ENCODE data around the gene RANBP3.
A peak's percentile ranks its signal among the peaks of the same experiment; 100 is the strongest.
"Not testable (repeated sequence)": the region's sequence is repeated elsewhere in the genome, so short reads cannot be mapped to it uniquely, and the experiment has no call there.

The RANBP3 gene

DNA sequence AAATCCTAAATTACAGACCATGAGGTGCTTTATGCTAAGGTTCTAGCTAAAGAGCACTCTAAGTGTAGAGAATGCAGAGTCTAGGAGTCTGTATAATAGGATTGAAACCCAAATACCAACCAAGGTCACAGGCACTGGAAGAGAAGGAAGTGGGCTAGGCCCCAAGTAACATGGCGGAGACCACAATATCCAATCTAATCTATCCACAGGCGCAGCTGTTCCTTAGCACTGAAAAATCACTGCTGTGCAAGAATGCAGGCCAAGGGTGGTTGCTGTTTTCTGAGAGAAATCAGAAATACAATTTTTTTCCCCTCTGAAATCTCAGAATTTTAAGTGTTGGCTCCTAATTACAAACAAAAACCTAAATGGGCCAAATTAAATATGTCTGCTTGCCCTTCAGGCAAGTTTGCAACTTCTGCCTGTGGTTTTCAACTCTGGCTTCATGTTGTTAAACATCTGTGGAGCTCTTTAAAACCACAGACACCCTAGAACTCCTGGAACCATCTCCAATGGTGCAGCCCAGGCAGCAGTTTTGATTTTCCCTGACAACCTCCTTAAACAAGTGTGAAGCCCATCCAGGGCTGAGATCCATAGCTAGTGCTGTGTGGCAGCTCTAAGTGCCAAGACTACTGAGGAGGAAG lies 6.1 kb downstream of the RANBP3 start:
- in situ Hi-C loops (cut with HindIII; ENCODE audit: low pct_ligation_motif_present, low pct_unique_long_range_greater_than_20kb, low sequenced_read_pairs): no loop called here
- DNase-seq: no peak

DNA sequence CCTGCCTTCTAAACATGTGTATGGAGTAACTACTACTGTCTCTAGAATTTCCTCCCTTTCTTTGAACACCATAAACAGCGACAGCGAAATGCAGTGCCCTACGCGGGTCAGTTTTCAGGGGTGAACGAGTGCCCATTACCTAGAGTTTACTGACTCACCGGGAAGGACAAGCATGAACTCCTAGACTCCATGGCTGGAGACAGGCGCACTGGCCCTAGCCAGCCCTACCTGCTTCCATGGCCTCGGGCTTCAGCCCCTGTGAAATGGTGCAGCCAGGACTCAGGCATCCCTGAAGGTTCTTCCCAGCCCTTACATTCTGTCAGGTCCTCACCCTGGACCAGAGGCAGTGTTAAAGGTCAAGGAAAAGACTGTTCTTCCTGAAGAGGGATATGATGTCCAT lies 8.5 kb downstream of the RANBP3 start:
- in situ Hi-C loops (cut with HindIII; ENCODE audit: low pct_ligation_motif_present, low pct_unique_long_range_greater_than_20kb, low sequenced_read_pairs): no loop called here
- DNase-seq: no peak

DNA sequence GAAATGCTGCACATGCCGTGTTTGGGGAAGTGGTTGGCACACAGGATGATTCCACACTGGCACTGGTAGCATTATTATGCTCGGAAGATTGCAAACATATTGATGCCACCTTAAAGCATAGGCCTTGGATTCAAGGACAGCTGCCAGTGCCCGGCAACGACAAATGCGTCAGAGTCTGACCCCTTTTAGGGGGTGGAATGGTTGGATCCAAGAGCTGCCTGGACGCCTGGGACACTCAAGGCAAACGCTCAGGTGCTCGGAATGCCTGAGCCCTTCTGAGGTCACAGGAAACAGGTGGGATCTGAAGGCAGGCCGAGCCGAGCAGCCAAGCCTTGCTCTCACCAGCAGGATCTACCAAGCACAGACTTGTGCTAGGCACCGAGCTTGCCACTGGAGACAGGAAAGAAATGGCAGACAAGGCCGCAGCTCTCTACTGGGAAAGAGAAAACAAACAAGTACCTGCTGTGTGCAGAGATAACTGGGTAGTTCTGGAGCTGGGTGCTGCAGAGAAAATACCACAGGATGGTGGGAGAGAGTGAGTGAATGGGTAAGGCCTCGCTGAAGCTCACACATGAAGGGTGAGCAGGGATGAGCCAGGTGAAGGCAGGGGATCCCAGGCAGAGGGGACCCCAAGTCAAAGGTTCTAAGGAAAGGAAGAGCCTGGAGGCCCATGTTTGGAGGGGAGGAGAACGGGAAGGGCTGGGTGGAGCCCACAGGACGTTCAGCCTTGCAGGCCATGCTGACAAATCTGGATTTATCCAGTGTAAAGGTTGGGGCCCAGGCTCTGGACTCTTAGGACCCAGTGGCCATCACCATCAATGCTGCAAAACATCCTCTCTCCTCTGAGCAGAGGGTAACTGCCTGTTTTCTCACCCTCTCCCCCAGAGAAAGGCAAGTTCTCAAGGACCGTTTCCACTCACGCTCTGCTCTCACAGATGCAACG lies 9.2 kb downstream of the RANBP3 start:
- DNase-seq: no peak
- in situ Hi-C loops (cut with HindIII; ENCODE audit: low pct_ligation_motif_present, low pct_unique_long_range_greater_than_20kb, low sequenced_read_pairs): no loop called here

DNA sequence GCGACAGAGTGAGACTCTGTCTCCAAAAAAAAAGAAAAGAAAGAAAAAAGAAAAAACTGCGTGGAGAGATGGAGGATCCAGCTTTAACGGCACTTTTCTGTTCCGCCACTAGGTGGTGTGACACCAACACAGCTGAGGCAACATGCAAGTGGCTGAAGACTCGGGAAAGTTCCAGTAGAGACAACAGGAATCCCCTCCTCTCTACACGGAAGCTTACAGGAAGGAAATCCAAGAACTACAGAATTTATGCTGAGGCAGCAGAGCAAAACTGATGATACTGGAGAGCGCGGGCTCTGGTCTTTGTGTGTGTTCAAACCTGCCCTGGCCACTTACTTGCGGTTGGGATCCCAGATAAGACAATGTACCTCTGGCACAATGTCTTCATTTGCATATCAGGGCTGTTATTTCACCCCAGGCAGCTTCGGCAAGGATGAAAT lies 9.9 kb downstream of the RANBP3 start:
- peak; percentile 64 for DNase-seq
- in situ Hi-C loops (cut with HindIII; ENCODE audit: low pct_ligation_motif_present, low pct_unique_long_range_greater_than_20kb, low sequenced_read_pairs): no loop called here

DNA sequence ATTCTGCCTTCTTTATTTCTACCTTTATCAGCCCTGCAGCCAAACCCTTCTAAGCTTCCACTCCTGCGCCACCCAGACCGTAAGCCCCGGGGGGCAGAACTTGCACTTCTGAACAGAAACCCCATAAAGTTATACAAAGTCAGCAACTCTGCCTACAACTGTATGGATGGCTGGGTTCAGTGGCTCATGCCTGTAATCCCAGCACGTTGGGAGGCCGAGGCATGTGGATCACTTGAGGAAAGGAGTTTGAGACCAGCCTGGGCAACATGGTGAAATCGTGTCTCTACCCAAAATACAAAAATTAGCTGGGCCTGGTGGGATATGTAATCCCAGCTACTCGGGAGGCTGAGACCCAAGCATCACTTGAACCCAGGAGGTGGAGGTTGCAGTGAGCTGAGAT lies 10.4 kb downstream of the RANBP3 start:
- DNase-seq: no peak
- in situ Hi-C loops (cut with HindIII; ENCODE audit: low pct_ligation_motif_present, low pct_unique_long_range_greater_than_20kb, low sequenced_read_pairs): no loop called here

DNA sequence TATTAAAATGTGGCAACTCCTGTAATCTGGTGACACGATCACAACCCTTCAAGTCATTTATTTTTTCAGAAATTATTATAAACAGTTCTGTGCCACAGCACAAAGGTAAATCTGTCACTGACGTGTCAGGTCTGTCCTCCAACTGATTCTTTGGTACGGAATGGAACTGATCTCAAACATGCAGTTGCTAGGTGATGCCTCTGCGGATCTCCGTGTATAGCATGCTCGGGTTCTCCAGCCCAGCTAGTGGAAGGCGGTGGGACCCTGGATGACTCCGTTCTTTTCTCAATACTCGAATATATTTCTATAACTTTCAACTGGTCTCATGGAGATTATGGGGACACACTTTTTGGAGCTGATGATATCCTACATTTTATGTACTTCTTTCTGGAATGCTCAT lies 11.0 kb downstream of the RANBP3 start:
- in situ Hi-C loops (cut with HindIII; ENCODE audit: low pct_ligation_motif_present, low pct_unique_long_range_greater_than_20kb, low sequenced_read_pairs): no loop called here
- DNase-seq: no peak

DNA sequence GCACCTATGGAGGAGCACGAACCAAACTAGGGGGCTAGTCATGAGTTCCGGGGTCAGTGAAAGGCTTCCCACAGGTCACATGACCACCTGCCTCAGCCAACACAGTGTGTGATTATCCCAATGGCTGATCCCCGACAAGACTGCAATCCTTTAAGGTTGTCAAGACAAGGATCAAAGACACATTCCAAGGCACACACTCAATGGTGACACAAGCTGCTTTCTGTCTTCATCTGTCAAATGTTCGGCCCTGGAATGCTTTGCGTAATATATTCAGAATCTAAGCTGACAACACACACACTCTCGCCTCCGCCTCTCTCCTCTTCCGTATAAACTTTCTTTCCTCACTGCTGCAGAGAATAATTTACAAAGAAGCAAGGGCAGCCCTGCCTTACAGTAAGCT lies 11.7 kb downstream of the RANBP3 start:
- in situ Hi-C loops (cut with HindIII; ENCODE audit: low pct_ligation_motif_present, low pct_unique_long_range_greater_than_20kb, low sequenced_read_pairs): no loop called here
- no peak for DNase-seq

DNA sequence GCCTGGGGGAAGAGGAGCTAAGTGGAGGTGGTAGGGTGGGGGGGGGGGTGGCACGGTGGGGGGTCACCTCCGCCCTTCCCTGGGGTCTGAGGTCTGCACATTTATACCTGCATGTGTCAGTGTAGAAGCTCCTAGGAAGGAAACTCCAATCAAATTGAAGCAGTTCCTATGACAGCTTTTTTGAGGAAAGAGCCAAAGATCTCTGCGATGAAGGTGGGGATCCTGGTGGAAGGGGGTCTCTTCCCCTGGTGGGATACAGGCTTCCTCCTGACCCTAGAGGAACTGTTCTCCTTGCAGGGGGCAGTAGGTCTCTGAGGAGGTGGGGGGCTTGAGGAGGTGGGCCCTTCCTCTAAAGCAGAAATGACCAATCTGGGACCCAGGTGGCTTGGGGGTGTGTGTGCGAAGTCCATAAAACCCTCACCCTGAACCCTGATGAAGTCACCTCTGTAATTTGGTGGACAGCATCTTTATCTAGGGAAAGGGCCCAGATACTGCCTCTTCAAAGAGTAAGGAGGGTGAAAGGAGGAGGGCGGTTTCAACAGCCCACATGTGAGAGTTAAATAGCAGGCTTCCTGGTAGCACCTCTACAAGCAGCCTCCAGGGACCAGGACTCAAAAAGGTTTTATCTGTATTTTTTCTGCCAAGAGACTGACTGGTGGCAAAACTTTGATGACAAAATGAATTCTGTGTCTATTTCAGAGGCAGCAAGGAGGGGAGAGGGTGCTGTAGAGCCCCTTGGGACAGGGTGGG lies 12.9 kb downstream of the RANBP3 start:
- no peak for DNase-seq
- in situ Hi-C loops (cut with HindIII; ENCODE audit: low pct_ligation_motif_present, low pct_unique_long_range_greater_than_20kb, low sequenced_read_pairs): no loop called here

DNA sequence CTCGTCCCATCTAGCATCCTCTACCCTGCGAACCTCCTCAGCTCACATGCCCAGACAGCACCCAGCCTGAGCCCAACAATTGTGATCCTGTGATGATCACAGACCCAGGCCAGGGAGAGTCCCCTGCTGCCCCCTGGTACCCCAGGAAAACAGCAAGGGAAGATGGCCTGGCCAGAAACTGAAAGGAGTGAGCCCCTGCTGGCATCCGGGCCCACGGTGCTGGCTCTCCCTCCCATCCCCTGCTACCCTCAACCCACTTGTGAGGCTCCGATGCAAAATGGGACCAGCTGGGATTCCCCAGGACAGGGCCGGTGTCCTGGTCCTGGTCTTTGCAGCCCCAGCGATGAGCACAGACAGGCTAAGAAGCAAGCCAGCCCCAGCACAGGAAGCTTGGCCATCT lies 14.1 kb downstream of the RANBP3 start:
- DNase-seq: no peak
- in situ Hi-C loops (cut with HindIII; ENCODE audit: low pct_ligation_motif_present, low pct_unique_long_range_greater_than_20kb, low sequenced_read_pairs): no loop called here

DNA sequence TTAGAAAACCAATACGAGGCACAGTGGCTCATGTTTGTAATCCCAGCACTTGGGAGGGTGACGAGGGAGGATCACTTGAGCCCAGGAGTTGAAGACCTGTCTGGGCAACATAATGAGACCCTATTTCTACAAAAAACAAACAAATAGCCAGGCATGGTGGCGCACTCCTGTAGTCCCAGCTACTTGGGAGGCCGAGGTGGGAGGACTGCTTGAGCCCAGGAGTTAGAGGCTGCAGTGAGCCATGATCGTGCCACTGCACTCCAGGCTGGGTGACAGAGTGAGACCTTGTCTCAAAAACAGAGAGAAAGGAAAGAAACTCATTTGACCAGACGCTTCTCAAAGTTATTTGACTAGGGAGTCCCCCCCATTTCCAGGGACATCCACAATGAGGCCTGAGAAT lies 14.7 kb downstream of the RANBP3 start:
- in situ Hi-C loops (cut with HindIII; ENCODE audit: low pct_ligation_motif_present, low pct_unique_long_range_greater_than_20kb, low sequenced_read_pairs); DNase-seq: not testable (repeated sequence)

DNA sequence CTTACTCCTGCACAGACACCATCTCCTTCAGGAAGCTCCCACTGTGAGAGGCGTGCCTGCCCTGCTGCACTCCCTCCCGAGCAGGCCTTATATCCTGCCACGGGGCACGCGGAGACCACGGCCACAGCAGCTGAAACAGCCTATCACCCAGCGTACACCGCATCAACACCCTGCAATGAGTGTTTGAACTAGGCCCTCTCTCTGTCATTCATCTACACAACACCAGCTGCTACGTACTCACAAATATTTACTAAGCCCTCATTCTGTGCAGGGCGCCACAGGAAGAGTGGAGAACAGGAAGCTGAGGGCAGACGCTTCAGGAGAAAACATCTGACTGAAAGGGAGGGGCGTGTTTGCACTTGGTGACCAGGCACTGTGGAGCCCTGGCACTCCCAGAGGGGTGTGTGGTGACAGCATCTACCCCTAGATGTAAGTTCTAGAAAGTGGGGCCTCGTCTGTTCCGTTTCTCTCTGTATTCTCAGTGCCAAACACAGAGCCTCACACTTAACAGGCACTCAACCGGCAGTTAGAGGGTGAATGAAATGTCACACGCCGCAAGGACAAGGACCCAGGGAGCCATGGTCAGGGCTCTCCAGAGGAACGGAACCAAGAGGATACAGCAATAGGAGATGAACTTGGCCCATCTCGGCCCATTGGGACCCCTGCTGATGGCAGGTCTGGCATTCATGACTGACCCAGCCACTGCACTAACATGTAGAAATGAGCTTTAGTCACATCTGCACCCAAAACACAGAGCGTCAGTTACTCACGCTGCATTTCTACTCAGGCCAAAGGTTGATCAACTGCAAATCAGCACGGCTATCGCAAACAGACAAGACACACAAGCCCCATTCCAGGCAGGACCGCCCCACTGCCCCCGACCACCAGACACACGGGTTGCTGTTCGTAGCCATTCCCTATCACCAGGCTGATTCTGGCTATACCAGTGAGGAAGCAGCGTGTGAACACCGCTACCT lies 15.7 kb downstream of the RANBP3 start:
- DNase-seq: no peak
- in situ Hi-C loops (cut with HindIII; ENCODE audit: low pct_ligation_motif_present, low pct_unique_long_range_greater_than_20kb, low sequenced_read_pairs): no loop called here

DNA sequence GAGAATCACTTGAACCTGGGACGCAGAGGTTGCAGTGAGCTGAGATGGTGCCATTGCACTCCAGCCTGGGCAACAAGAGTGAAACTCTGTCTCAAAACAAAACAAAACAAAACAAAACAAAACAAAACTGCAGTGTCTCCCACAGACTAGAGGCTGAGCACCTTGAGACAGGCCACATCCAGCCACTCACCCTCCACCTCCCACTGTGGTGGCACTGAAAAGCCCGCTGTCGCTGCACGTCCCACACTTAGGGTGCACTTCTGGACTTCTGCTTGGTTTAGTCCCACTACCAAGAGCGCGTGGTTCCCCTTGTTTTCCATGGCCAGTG lies 16.3 kb downstream of the RANBP3 start:
- DNase-seq; in situ Hi-C loops (cut with HindIII; ENCODE audit: low pct_ligation_motif_present, low pct_unique_long_range_greater_than_20kb, low sequenced_read_pairs): not testable (repeated sequence)

DNA sequence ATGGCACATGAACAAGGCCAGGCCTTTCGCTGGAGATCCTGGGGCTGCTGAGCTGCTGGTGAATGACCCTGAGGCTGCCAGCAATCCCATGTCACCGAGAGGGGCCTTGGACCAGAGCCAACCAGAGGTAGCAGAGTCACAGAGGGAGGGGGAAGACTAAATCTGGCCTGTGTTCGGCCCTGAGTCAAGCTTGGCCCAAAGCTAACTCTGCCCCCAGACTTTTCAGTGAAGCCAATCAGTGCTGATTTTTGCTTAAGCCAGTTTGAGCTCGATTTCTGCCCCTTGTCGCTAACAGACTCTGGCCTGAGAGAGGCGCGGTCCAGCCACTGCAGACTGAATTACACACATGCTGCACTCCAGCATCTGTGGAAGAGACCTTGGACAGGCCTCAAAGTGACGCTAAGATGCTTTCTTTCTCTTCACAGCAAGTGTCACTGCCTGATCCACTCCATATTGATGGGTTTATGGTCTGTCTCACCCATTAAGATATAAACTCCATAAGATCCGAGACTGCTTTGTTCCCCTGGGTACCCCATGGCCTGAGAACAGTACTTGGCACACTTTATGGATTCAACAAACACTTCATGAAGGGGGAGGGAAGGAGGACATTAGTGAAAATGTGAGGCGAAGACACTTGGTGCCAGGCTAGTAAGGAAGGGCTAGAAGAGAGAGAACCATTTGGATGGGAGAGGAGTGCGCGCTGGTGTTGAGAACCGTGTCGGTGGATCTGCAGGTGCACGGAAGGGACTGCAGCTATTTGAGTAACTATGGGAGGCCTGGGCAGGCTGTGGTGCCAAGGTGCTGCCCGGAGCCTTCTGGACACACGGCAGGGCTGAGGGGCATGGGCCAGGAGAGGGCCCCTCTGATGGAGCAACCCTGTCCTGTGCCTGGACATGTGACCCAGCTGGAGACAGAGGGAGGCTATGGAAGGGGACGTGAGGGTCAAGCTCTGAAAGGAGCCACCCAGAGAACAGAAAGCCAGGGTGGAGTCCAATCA lies 17.6 kb downstream of the RANBP3 start:
- in situ Hi-C loops (cut with HindIII; ENCODE audit: low pct_ligation_motif_present, low pct_unique_long_range_greater_than_20kb, low sequenced_read_pairs): no loop called here

DNA sequence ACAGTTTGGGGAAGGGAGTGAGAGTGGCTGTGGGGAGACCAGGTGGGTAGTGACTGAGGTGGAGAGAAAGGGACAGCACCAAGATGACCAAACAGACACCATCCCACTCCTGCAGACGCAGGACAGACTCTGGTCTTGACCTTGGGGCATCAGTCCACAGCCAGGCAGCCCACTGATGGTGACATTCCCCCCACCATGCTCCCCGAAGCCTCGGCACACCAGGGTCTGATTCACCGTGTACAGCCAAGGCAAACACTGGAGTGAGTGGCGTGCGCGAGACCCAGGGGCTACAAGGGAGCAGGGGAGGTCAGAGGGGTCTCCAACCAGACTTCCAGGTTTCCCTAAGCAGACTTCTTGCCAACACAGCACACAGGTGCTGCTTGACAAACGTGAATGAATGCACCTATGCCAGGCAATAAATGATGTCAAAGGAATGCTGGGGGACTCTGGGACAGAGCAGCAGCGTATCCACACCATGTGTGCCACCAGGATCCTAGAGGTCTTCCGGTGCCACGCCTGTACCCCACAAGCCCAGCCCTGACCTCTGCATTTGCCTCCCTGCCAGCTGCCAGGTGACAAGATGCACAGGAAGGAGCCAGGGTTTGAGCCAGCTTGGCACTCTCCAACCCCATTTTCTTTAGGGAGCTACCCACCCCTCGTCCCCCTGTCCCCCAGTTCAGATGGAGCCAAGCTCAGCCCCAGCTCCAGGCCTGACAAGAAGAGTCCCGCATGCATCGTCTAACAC lies 18.5 kb downstream of the RANBP3 start:
- in situ Hi-C loops (cut with HindIII; ENCODE audit: low pct_ligation_motif_present, low pct_unique_long_range_greater_than_20kb, low sequenced_read_pairs): no loop called here

More for the DNA sequence above, 17.6 kb downstream of the RANBP3 start:
- DNase-seq: no peak

DNA sequence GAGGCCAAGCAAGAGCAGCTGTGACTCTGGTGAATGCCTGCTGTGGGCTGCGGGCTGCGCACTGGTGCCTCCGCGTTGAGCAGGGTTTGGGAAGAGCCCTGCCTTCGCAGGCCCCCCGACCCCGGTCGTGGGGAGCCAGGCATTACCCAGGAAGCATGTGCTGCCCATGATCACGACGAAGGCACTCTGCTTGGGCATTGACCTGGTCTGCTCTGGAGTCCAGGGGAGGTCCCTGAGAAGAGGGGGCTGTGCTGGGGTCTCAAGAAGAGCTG lies 19.2 kb downstream of the RANBP3 start:
- in situ Hi-C loops (cut with HindIII; ENCODE audit: low pct_ligation_motif_present, low pct_unique_long_range_greater_than_20kb, low sequenced_read_pairs): no loop called here
- DNase-seq: no peak

More for the DNA sequence above, 18.5 kb downstream of the RANBP3 start:
- no peak for DNase-seq

DNA sequence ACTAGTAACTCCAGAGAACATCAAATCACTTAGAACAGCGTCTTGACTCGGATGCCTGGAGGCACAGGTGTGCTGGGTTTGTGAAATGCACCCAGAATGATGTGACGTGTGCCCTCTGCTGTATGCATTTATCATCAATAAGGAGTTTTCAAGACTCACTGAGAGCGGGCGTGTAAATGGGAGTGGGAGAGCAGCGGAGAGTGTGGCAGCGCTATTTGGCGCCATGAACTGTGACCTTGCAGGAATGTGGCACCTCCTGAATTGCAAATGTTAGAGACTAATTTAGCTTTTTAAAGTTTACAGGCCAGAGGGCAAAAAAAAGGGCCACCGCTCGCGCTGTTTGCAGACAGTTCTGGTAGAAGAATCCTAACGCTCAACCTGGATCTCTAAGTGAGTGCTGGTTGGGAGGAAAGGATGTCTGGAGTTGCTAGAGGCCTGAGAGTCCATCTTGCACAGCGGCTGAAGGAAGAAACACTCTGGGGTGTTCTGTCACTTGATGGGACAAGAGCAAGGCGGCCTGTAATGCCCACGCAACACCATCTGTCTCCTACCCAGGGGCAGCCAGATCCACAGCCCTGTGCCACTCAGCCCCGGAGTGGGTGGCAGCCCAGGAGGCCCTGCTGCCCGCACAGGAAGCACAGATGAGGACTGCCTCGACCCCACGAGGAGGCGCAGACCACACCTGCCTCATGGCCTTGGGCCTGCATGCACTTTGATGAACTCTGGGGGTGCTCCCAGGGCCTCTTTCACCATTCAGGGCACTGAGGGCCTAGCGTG lies 19.7 kb downstream of the RANBP3 start:
- no peak for DNase-seq
- in situ Hi-C loops (cut with HindIII; ENCODE audit: low pct_ligation_motif_present, low pct_unique_long_range_greater_than_20kb, low sequenced_read_pairs): no loop called here

Measured in ACHN (cell line).